ENCODE results near the gene RIMOC1.
"Not testable (repeated sequence)": the region's sequence is repeated elsewhere in the genome, so short reads cannot be mapped to it uniquely, and the experiment has no call there.

The RIMOC1 gene

GRCh38 chr5:41925555-41925951, 21.4 kb downstream of the RIMOC1 start:
- Histone ChIP-seq H3K27me3 (ENCODE audit: low read depth, low read length) (no peaks in the 10 kb centered on the region), H3K4me3 (ENCODE audit: low read depth in 1 of 2, low read length in 2 of 2) (peak overlapping the region; percentile 72 to 73), H3K4me1 (ENCODE audit: control insufficient read depth in 1 of 2, insufficient read depth in 2 of 2, low read length in 2 of 2) (peaks cover 0 to 5% of the 10 kb centered on the region in 2 donors), H3K9me3 (ENCODE audit: control insufficient read depth in 1 of 2, low read length in 2 of 2) (no peaks in the 10 kb centered on the region), H3K36me3 (ENCODE audit: control insufficient read depth in 1 of 2, insufficient read depth in 2 of 2, low read length in 2 of 2) (peaks cover 8 to 18% of the 10 kb centered on the region in 2 donors), H3K27ac (ENCODE audit: low read length) (peak overlapping the region; percentile 90)

- Histone ChIP-seq H3K36me3 (ENCODE audit: control insufficient read depth in 1 of 2, insufficient read depth in 2 of 2, low read length in 2 of 2) (peaks cover 3 to 5% of the 10 kb centered on the region in 2 donors), H3K4me3 (ENCODE audit: low read depth in 1 of 2, low read length in 2 of 2) (no peak overlapping the region), H3K9me3 (ENCODE audit: control insufficient read depth in 1 of 2, low read length in 2 of 2) (no peaks in the 10 kb centered on the region), H3K27me3 (ENCODE audit: low read depth, low read length) (no peaks in the 10 kb centered on the region), H3K27ac (ENCODE audit: low read length) (no peak overlapping the region), H3K4me1 (ENCODE audit: control insufficient read depth in 1 of 2, insufficient read depth in 2 of 2, low read length in 2 of 2) (peaks cover 0 to 5% of the 10 kb centered on the region in 2 donors)
Observed at GRCh38 chr5:41927604-41928003, 23.5 kb downstream of the RIMOC1 start.

- Histone ChIP-seq H3K9me3 (ENCODE audit: control insufficient read depth in 1 of 2, low read length in 2 of 2) (no peaks in the 10 kb centered on the region), H3K27ac (ENCODE audit: low read length) (no peak overlapping the region), H3K27me3 (ENCODE audit: low read depth, low read length) (no peaks in the 10 kb centered on the region), H3K4me3 (ENCODE audit: low read depth in 1 of 2, low read length in 2 of 2) (no peak overlapping the region), H3K4me1 (ENCODE audit: control insufficient read depth in 1 of 2, insufficient read depth in 2 of 2, low read length in 2 of 2) (peaks cover 0 to 5% of the 10 kb centered on the region in 2 donors), H3K36me3 (ENCODE audit: control insufficient read depth in 1 of 2, insufficient read depth in 2 of 2, low read length in 2 of 2) (peaks cover 9 to 10% of the 10 kb centered on the region in 2 donors)
Observed at GRCh38 chr5:41929035-41929434, 24.9 kb downstream of the RIMOC1 start.

DNA sequence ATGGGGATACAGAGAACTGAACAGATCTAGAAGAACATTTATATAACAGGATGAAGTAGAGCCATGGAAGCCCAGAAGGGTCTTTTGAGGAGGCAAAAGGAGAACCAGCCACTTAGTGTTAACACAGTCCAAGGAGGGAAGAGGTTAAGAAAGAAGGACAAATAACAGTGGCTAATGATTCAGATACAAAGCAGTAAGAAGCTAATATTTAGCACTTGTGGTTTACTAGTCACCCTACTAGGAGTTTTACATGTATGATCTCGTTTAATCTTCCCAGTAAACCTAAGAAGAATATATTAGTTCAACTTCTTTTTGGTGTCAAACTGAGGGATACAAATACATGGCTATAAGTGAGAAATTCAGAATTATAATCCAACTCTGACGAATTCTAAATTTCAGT, 28.6 kb downstream of the RIMOC1 start:
- Histone ChIP-seq H3K4me3 (ENCODE audit: low read depth in 1 of 2, low read length in 2 of 2) (no peak overlapping the region), H3K4me1 (ENCODE audit: control insufficient read depth in 1 of 2, insufficient read depth in 2 of 2, low read length in 2 of 2) (no peaks in the 10 kb centered on the region), H3K27ac (ENCODE audit: low read length) (no peak overlapping the region), H3K27me3 (ENCODE audit: low read depth, low read length) (no peaks in the 10 kb centered on the region), H3K36me3 (ENCODE audit: control insufficient read depth in 1 of 2, insufficient read depth in 2 of 2, low read length in 2 of 2) (peaks cover 20 to 24% of the 10 kb centered on the region in 2 donors), H3K9me3 (ENCODE audit: control insufficient read depth in 1 of 2, low read length in 2 of 2) (no peaks in the 10 kb centered on the region)

DNA sequence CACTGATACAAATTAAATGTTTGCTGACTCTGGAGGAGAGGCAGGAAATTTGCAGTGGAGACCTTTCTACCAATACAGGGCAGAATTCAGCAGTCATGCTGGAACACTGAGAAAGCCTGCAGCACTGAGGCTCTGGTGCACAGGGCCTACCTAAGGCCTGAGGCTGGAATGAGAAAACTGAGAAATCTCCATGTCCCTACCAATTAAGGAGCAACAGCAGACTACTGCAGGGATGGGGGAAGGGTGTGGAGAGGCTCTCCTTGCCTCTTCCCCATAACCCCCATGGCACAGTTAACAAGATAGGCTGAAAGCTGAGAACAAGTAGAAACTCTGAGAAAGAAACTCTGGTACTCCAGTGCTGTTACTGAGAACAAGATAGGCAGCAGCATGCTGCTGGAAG, 31.4 kb downstream of the RIMOC1 start:
- H3K4me1 ChIP-seq (ENCODE audit: control insufficient read depth in 1 of 2, insufficient read depth in 2 of 2, low read length in 2 of 2) = no peaks in the 10 kb centered on the region
- H3K27ac ChIP-seq (ENCODE audit: low read length) = no peak overlapping the region
- H3K36me3 ChIP-seq (ENCODE audit: control insufficient read depth in 1 of 2, insufficient read depth in 2 of 2, low read length in 2 of 2) = peaks cover 18 to 29% of the 10 kb centered on the region in 2 donors
- H3K27me3 ChIP-seq (ENCODE audit: low read depth, low read length) = no peaks in the 10 kb centered on the region
- H3K9me3 ChIP-seq (ENCODE audit: control insufficient read depth in 1 of 2, low read length in 2 of 2) = no peaks in the 10 kb centered on the region
- no peak overlapping the region for H3K4me3 ChIP-seq (ENCODE audit: low read depth in 1 of 2, low read length in 2 of 2)

DNA sequence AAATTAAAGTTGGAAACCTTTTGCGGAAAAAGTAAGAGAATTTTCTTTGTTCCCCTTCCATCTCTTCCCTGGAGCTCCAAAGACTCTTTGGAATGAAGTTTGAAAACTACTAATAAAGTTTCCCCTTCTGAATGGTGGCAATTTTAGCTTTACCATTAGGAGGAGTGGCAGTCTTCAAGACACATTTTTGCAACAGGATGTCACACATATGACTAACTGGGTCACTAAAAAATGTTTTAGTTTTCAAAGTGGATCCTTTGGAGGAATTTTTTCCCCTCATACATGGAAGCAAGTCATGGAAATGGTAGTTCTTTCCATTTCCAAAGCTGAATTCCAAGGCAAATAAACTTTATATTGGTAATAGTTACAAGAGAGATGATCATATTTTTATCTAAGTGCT, 36.5 kb downstream of the RIMOC1 start:
- peaks cover 4 to 11% of the 10 kb centered on the region in 2 donors for H3K36me3 ChIP-seq (ENCODE audit: control insufficient read depth in 1 of 2, insufficient read depth in 2 of 2, low read length in 2 of 2)
- no peak overlapping the region for H3K4me3 ChIP-seq (ENCODE audit: low read depth in 1 of 2, low read length in 2 of 2)
- no peaks in the 10 kb centered on the region for H3K9me3 ChIP-seq (ENCODE audit: control insufficient read depth in 1 of 2, low read length in 2 of 2)
- no peak overlapping the region for H3K27ac ChIP-seq (ENCODE audit: low read length)
- H3K27me3 ChIP-seq (ENCODE audit: low read depth, low read length) = no peaks in the 10 kb centered on the region
- H3K4me1 ChIP-seq (ENCODE audit: control insufficient read depth in 1 of 2, insufficient read depth in 2 of 2, low read length in 2 of 2) = no peaks in the 10 kb centered on the region

DNA sequence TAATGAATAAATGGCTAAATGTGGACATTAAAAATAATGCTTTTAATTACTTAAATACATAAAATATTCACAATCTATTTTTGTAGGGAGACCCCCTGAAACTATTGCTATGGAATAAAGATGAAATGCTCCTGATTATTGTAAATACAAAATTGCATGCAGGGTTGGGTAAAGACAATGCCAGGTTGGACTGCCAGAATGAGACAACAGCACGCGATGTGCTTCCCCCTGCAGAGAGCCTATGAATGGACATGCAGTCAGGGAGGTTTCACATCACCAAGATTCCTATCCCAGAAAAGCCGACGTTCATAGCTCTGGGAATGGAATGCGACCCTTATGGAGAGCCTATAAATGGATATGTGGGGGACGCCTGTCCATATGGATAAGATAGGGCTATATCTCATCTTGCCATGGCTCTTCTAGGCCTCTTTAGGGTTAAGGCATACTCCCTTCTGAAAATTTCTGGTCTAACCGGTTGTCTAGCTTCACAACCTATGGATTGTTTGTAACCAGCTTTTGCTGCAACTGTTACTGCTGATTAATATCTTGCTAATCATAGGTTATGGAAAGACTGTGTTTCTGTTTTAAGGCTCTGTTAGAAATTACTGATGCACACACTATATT, 41.3 kb downstream of the RIMOC1 start:
- not testable (repeated sequence) for H3K4me3 ChIP-seq (ENCODE audit: low read depth in 1 of 2, low read length in 2 of 2); H3K9me3 ChIP-seq (ENCODE audit: control insufficient read depth in 1 of 2, low read length in 2 of 2); H3K36me3 ChIP-seq (ENCODE audit: control insufficient read depth in 1 of 2, insufficient read depth in 2 of 2, low read length in 2 of 2); H3K27me3 ChIP-seq (ENCODE audit: low read depth, low read length); H3K27ac ChIP-seq (ENCODE audit: low read length); H3K4me1 ChIP-seq (ENCODE audit: control insufficient read depth in 1 of 2, insufficient read depth in 2 of 2, low read length in 2 of 2)

GRCh38 chr5:41951224-41951623, 47.1 kb downstream of the RIMOC1 start:
- Histone ChIP-seq H3K4me1 (ENCODE audit: control insufficient read depth in 1 of 2, insufficient read depth in 2 of 2, low read length in 2 of 2) (no peaks in the 10 kb centered on the region), H3K27ac (ENCODE audit: low read length) (no peak overlapping the region), H3K27me3 (ENCODE audit: low read depth, low read length) (no peaks in the 10 kb centered on the region), H3K9me3 (ENCODE audit: control insufficient read depth in 1 of 2, low read length in 2 of 2) (peaks cover 0 to 12% of the 10 kb centered on the region in 2 donors), H3K36me3 (ENCODE audit: control insufficient read depth in 1 of 2, insufficient read depth in 2 of 2, low read length in 2 of 2) (no peaks in the 10 kb centered on the region), H3K4me3 (ENCODE audit: low read depth in 1 of 2, low read length in 2 of 2) (no peak overlapping the region)
